ENCODE data around the gene RASL10B.

Gene RASL10B

DNA sequence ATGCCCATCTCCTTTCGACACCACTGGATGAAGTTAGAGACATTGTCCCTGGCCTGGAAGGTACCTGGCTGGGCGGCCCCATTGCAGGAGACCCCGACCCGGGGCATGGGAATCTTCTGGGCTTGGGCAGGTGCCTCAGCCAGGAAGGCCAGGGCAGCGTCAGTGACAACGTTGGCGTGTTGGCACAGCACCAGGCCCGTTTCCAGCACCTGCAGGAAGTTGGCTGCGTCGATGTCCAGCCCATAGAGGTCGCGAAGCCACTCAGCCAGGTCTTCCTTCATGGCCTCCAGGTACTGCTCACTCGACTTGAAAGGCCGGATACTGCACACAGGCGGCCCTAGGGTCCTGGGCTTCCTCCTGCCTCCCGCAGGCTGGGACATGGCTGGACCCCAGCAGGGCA, 21.0 kb downstream of the RASL10B start:
- Histone ChIP-seq H3K36me3 (replicated peaks; ENCODE audit: low read depth, low read length) (no peaks in the 10 kb centered on the region), H3K9ac (ENCODE audit: low read length) (no peak overlapping the region), H4K20me1 (ENCODE audit: insufficient read depth, low read length) (no peaks in the 10 kb centered on the region), H3K4me3 (ENCODE audit: low read length) (no peak overlapping the region), H3K4me2 (ENCODE audit: low read length) (no peak overlapping the region), H3K4me1 (ENCODE audit: low read length) (peaks cover 25% of the 10 kb centered on the region), H3K27me3 (ENCODE audit: low read depth, low read length) (peaks cover 23% of the 10 kb centered on the region), H2AFZ (ENCODE audit: low read depth, low read length) (no peak overlapping the region), H3K9me3 (ENCODE audit: insufficient read depth, low read length) (no peaks in the 10 kb centered on the region), H3K79me2 (ENCODE audit: low read length) (no peaks in the 10 kb centered on the region), H3K27ac (ENCODE audit: low read length) (no peak overlapping the region)
- no peak for TF ChIP-seq EZH2phosphoT487 (IDR thresholded peaks at IDR 0.05; ENCODE audit: low read depth)
- TF ChIP-seq CTCF (IDR thresholded peaks at IDR 0.05; ENCODE audit: low read depth, low read length), result no peak

DNA sequence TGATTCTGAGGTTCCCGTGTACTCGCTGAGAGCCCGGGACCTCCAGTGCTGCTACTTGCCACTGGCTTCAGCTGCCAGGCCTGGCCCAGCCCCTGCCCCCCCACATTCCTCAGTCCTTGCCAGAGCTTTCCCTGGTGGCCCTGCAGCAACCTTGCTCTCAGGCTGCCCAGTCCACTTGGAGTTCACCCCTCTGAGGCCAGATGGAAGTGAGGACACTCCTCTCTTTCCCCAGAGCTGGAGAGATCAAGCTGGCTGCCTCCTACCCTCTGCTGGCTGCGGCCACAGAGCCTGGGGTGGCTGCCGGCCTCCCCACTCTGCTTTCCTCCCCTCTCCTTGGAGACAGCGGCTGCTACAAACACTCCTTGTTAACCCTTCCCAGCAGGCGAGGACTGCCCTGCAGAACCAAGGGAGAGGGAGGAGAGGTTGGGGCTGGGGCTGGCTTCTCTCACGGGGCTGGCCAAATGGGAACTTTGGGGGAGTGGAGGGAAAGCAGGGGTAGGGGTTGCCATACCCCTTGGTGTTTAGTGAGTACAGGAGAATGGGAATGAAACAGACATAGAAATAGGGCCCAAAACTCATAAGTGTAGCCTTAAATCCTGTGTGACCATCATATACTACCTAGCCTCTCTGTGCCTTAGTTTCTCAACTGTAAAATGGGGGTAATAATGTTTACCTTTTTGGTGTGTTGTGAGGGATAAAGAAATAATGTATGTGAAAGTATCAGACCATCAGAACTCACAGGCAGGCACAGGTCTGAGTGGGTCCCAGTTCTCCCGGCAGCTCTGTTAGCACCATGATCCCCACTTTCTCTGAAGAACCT, 21.7 kb downstream of the RASL10B start, which contains the start of gene GAS2L2:
GAS2L2 (minus strand) TSS at position 295 of the 820 bp plus-strand sequence. CDS start 389 bp downstream, outside the sequence.
- Histone ChIP-seq H3K4me1 (ENCODE audit: low read length) (peaks cover 21% of the 10 kb centered on the region), H3K36me3 (replicated peaks; ENCODE audit: low read depth, low read length) (no peaks in the 10 kb centered on the region), H3K9ac (ENCODE audit: low read length) (no peak within 1 kb of the TSS), H4K20me1 (ENCODE audit: insufficient read depth, low read length) (no peaks in the 10 kb centered on the region), H3K79me2 (ENCODE audit: low read length) (no peaks in the 10 kb centered on the region), H3K27me3 (ENCODE audit: low read depth, low read length) (peaks cover 23% of the 10 kb centered on the region), H3K9me3 (ENCODE audit: insufficient read depth, low read length) (no peaks in the 10 kb centered on the region), H2AFZ (ENCODE audit: low read depth, low read length) (no peak within 1 kb of the TSS), H3K4me3 (ENCODE audit: low read length) (no peak within 1 kb of the TSS), H3K27ac (ENCODE audit: low read length) (no peak within 1 kb of the TSS), H3K4me2 (ENCODE audit: low read length) (no peak within 1 kb of the TSS)
- no peak for TF ChIP-seq CTCF (IDR thresholded peaks at IDR 0.05; ENCODE audit: low read depth, low read length)
- no peak for TF ChIP-seq EZH2phosphoT487 (IDR thresholded peaks at IDR 0.05; ENCODE audit: low read depth)

GRCh38 chr17:35757243-35757642, 25.8 kb downstream of the RASL10B start:
- no peak overlapping the region for H2AFZ ChIP-seq (ENCODE audit: low read depth, low read length)
- H3K79me2 ChIP-seq (ENCODE audit: low read length), result no peaks in the 10 kb centered on the region
- H3K4me3 ChIP-seq (ENCODE audit: low read length), result no peak overlapping the region
- no peak overlapping the region for H3K27ac ChIP-seq (ENCODE audit: low read length)
- no peaks in the 10 kb centered on the region for H4K20me1 ChIP-seq (ENCODE audit: insufficient read depth, low read length)
- H3K27me3 ChIP-seq (ENCODE audit: low read depth, low read length), result 0 out of 2 replicates have a peak, but pooled peaks cover 6% of the 10 kb centered on the region
- H3K36me3 ChIP-seq (replicated peaks; ENCODE audit: low read depth, low read length), result no peaks in the 10 kb centered on the region
- peaks cover 11% of the 10 kb centered on the region for H3K4me1 ChIP-seq (ENCODE audit: low read length)
- no peaks in the 10 kb centered on the region for H3K9me3 ChIP-seq (ENCODE audit: insufficient read depth, low read length)
- H3K4me2 ChIP-seq (ENCODE audit: low read length), result no peak overlapping the region
- H3K9ac ChIP-seq (ENCODE audit: low read length), result no peak overlapping the region
- TF ChIP-seq CTCF (IDR thresholded peaks at IDR 0.05; ENCODE audit: low read depth, low read length), result no peak
- no peak for TF ChIP-seq EZH2phosphoT487 (IDR thresholded peaks at IDR 0.05; ENCODE audit: low read depth)

GRCh38 chr17:35760587-35760986, 29.1 kb downstream of the RASL10B start, which contains the start of gene C17orf50:
TSS of gene C17orf50 (plus strand) at chr17:35760887. CDS start at chr17:35760942, 55 bp downstream.
- Histone ChIP-seq H2AFZ (ENCODE audit: low read depth, low read length) (no peak within 1 kb of the TSS), H3K4me3 (ENCODE audit: low read length) (no peak within 1 kb of the TSS), H3K9ac (ENCODE audit: low read length) (no peak within 1 kb of the TSS), H3K9me3 (ENCODE audit: insufficient read depth, low read length) (no peaks in the 10 kb centered on the region), H3K4me2 (ENCODE audit: low read length) (no peak within 1 kb of the TSS), H4K20me1 (ENCODE audit: insufficient read depth, low read length) (no peaks in the 10 kb centered on the region), H3K36me3 (replicated peaks; ENCODE audit: low read depth, low read length) (no peaks in the 10 kb centered on the region), H3K27ac (ENCODE audit: low read length) (no peak within 1 kb of the TSS), H3K4me1 (ENCODE audit: low read length) (peaks cover 18% of the 10 kb centered on the region), H3K79me2 (ENCODE audit: low read length) (no peaks in the 10 kb centered on the region), H3K27me3 (ENCODE audit: low read depth, low read length) (peaks cover 10% of the 10 kb centered on the region; the same call in 1 of the 2 replicates)
- TF ChIP-seq EZH2phosphoT487 (IDR thresholded peaks at IDR 0.05; ENCODE audit: low read depth) (no peak), CTCF (IDR thresholded peaks at IDR 0.05; ENCODE audit: low read depth, low read length) (no peak)

All from OCI-LY3 (cell line).